SU-DHL-6 (cell line): ENCODE results near the gene IL17RC.

Source experiments
- H2AFZ ChIP-seq: fragments of 200-600 bp; sonication (generic); 2 replicates; pipeline ENCODE4 v1.6.1; 2014; ENCODE audit warnings: low read depth, mild to moderate bottlenecking, moderate library complexity, mixed read lengths, antibody characterized with exemption, low read length; ENCODE audit not compliant: severe bottlenecking
- H3F3A ChIP-seq: fragments of 200-600 bp; shearing (Covaris generic); 2 replicates; pipeline ENCODE4 v1.6.0; 2016; ENCODE audit warnings: antibody characterized with exemption, mild to moderate bottlenecking; ENCODE audit not compliant: insufficient read depth
- H3K27ac ChIP-seq: fragments of 200-600 bp; sonication (generic); 2 replicates; pipeline ENCODE4 v1.5.1; 2016; ENCODE audit warnings: low read depth, mild to moderate bottlenecking, low read length, moderate library complexity, mixed read lengths
- H3K27me3 ChIP-seq: fragments of 200-600 bp; sonication (generic), shearing (Covaris generic); 2 replicates; pipeline ENCODE4 v1.6.0; 2014; ENCODE audit warnings: mild to moderate bottlenecking, low read length
- H3K36me3 ChIP-seq: fragments of 200-600 bp; sonication (generic); 2 replicates; pipeline ENCODE4 v1.6.1; 2014; ENCODE audit warnings: mild to moderate bottlenecking, low read length, mixed read lengths
- H3K4me2 ChIP-seq: fragments of 300-600, 200-600 bp; shearing (Covaris generic), sonication (generic); 2 replicates; pipeline ENCODE4 v1.6.0; 2014; ENCODE audit warnings: low read length, low read depth, mild to moderate bottlenecking; ENCODE audit not compliant: poor library complexity, severe bottlenecking
- H3K4me3 ChIP-seq: fragments of 200-600 bp; sonication (generic); 2 replicates; pipeline ENCODE4 v1.5.1; 2014; ENCODE audit warnings: antibody characterized with exemption, low read length, mild to moderate bottlenecking, mixed read lengths; ENCODE audit not compliant: insufficient read depth, poor library complexity, severe bottlenecking
- H3K79me2 ChIP-seq: fragments of 200-600 bp; sonication (generic); 2 replicates; pipeline ENCODE4 v1.6.1; 2014; ENCODE audit warnings: mild to moderate bottlenecking, low read length, moderate library complexity; ENCODE audit not compliant: insufficient read depth
- H3K9ac ChIP-seq: fragments of 200-600 bp; sonication (generic); 2 replicates; pipeline ENCODE4 v1.7.0; 2014; ENCODE audit warnings: mild to moderate bottlenecking, low read length
- H3K9me2 ChIP-seq: fragments of 200-600 bp; sonication (generic); replicated peaks from 2 replicates; pipeline ENCODE4 v1.6.1; 2014; ENCODE audit warnings: low read length; ENCODE audit not compliant: insufficient read depth
- H3K9me3 ChIP-seq: fragments of 200-600 bp; sonication (generic); 2 replicates; pipeline ENCODE4 v1.6.1; 2014; ENCODE audit warnings: low read length, mixed read lengths; ENCODE audit not compliant: insufficient read depth
- H4K20me1 ChIP-seq: fragments of 200-600 bp; sonication (generic); 2 replicates; pipeline ENCODE4 v1.6.1; 2014; ENCODE audit warnings: low read depth, mild to moderate bottlenecking, antibody characterized with exemption, low read length, moderate library complexity, mixed read lengths
- EZH2phosphoT487 ChIP-seq: fragments of 200-600 bp; sonication (generic), shearing (Covaris generic); conservative IDR thresholded peaks from 2 replicates; pipeline ENCODE4 v1.6.1; 2018; ENCODE audit warnings: mild to moderate bottlenecking, antibody characterized with exemption, low read length, moderate library complexity, mixed read lengths
- TF ChIP-seq, protein P1 (sequence below): fragments of 200-600 bp; sonication (generic); IDR thresholded peaks from one replicate; pipeline ENCODE4 v1.5.1; 2017; ENCODE audit warnings: antibody characterized with exemption, mild to moderate bottlenecking, low read length, moderate library complexity; ENCODE audit not compliant: insufficient read depth, poor library complexity, severe bottlenecking

The IL17RC gene

DNA sequence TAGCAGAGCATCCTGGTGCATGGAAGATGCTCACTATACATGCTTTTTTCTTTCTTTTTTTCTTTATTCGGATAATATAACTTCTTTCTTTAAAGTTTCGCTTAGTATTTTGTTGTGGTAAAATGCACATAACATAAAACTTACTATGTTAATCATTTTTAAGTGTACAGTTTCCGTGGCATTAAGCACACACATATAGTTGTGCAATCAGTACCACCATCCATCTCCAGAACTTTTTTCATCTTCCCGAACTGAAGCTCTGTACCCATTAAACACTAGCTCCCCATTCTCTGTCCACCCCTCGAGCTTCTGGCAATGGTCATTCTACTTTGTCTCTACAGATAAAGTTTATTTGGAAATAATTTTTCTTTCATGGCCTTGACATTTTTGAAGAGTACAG lies 27.5 kb upstream of the IL17RC start:
- Histone ChIP-seq H3K27me3 (no peaks in the 10 kb centered on the region), H4K20me1 (no peaks in the 10 kb centered on the region; the same call in 1 of the 2 replicates), H3K9me3 (no peaks in the 10 kb centered on the region), H3K4me2 (no peak overlapping the region), H2AFZ (no peak overlapping the region), H3K79me2 (peaks cover 22% of the 10 kb centered on the region), H3K4me3 (no peak overlapping the region), H3K9me2 (no peaks in the 10 kb centered on the region), H3F3A (0 out of 2 replicates have a peak, but pooled peaks cover 12% of the 10 kb centered on the region), H3K27ac (no peak overlapping the region), H3K9ac (0 out of 2 replicates have a peak overlapping the region, but pooled peaks have one; percentile 94), H3K36me3 (peaks cover 3% of the 10 kb centered on the region; the same call in 1 of the 2 replicates)
- no peak for TF ChIP-seq EZH2phosphoT487
- TF ChIP-seq, protein P1, sequence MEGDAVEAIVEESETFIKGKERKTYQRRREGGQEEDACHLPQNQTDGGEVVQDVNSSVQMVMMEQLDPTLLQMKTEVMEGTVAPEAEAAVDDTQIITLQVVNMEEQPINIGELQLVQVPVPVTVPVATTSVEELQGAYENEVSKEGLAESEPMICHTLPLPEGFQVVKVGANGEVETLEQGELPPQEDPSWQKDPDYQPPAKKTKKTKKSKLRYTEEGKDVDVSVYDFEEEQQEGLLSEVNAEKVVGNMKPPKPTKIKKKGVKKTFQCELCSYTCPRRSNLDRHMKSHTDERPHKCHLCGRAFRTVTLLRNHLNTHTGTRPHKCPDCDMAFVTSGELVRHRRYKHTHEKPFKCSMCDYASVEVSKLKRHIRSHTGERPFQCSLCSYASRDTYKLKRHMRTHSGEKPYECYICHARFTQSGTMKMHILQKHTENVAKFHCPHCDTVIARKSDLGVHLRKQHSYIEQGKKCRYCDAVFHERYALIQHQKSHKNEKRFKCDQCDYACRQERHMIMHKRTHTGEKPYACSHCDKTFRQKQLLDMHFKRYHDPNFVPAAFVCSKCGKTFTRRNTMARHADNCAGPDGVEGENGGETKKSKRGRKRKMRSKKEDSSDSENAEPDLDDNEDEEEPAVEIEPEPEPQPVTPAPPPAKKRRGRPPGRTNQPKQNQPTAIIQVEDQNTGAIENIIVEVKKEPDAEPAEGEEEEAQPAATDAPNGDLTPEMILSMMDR = no peak

DNA sequence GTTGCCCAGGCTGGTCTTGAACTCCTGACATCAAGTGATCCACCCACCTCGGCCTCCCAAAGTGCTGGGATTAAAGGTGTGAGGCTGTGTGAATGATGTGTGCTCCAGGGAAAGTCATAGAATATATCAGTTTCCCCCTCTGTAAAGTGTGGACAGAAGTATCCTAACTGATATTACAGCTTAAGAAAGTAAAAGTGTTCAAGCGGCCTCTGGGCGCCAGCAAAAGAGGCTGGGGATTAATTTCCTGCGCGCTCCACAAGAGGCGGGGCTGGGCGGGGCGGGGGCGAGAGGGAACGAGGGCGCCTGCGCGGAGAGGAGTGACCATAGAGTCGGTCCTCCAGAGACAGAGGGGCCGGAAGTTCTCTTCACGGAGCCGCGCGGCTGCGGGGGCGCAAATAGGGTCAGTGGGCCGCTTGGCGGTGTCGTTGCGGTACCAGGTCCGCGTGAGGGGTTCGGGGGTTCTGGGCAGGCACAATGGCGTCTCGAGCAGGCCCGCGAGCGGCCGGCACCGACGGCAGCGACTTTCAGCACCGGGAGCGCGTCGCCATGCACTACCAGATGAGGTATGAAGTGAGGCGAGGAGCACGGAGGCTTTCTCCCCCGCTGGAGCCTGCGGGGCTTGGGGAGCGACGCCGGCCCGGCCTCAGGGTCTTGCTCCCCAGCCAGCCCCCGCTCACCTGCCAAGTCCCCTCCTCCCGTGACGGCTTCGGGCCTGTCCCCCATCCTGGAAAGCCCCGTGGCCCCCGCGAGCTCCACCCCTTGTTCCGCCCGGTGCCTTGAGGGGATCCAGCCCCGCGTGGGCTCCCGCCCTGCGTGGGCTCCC lies 26.4 kb upstream of the IL17RC start, which contains the start of gene JAGN1:
JAGN1 (plus strand) TSS at position 362 of the 823 bp plus-strand sequence; CDS start at position 475, 113 bp downstream.
- H3K27me3 ChIP-seq = no peaks in the 10 kb centered on the region
- peak within 1 kb of the TSS; percentile 74 for H3K27ac ChIP-seq
- H3K9ac ChIP-seq = peak within 1 kb of the TSS; percentile 94

DNA sequence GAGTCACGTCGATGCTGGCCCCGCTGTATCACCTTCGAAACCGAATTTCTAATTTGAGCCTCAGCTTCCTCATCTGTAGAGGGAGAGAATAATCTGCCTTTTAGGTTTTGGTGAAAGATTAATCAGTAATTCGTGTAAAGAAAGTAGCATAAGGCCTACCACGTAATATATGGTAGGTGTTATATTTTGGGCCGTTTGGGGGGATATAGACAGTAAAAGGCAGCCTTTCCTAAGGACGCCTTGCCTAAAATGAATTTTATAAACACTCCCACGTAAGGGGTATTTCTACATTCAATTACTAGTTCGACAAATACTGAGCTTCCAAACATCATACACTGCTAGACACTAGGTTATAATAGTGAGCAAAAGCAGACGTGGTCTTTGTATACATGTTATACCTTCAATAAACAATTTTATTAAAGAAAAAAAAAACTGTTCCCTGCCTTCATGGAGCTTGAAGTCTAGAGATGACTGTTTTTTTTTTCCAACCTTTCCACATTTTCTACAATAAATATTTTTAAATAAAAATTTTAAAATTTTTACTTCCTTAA lies 25.8 kb upstream of the IL17RC start:
- Histone ChIP-seq H3K27ac (peak overlapping the region; percentile 74), H3F3A (0 out of 2 replicates have a peak, but pooled peaks cover 12% of the 10 kb centered on the region), H2AFZ (peak overlapping the region; percentile 90), H3K4me2 (peak overlapping the region; percentile 89), H3K4me3 (peak overlapping the region; percentile 94), H4K20me1 (peaks cover 5% of the 10 kb centered on the region), H3K9me3 (no peaks in the 10 kb centered on the region), H3K9ac (peak overlapping the region; percentile 94), H3K79me2 (peaks cover 22% of the 10 kb centered on the region), H3K36me3 (peaks cover 3% of the 10 kb centered on the region; the same call in 1 of the 2 replicates), H3K9me2 (no peaks in the 10 kb centered on the region), H3K27me3 (no peaks in the 10 kb centered on the region)
- TF ChIP-seq, protein P1 = no peak
- TF ChIP-seq EZH2phosphoT487 = no peak

More for the DNA sequence above, 26.4 kb upstream of the IL17RC start, which contains the start of gene JAGN1:
- H2AFZ ChIP-seq = peak within 1 kb of the TSS; percentile 90
- H3K9me2 ChIP-seq = no peaks in the 10 kb centered on the region
- TF ChIP-seq, protein P1 = no peak
- no peak for TF ChIP-seq EZH2phosphoT487
- peaks cover 3% of the 10 kb centered on the region; the same call in 1 of the 2 replicates for H3K36me3 ChIP-seq
- H3F3A ChIP-seq = 0 out of 2 replicates have a peak, but pooled peaks cover 12% of the 10 kb centered on the region
- no peaks in the 10 kb centered on the region for H3K9me3 ChIP-seq
- H3K79me2 ChIP-seq = peaks cover 22% of the 10 kb centered on the region
- peak within 1 kb of the TSS; percentile 94 for H3K4me3 ChIP-seq
- peak within 1 kb of the TSS; percentile 89 for H3K4me2 ChIP-seq
- peaks cover 5% of the 10 kb centered on the region for H4K20me1 ChIP-seq
